K562 (cell line): ENCODE data around the gene DGKA. TPM values are rescaled to one million over a fixed set of nuclear protein-coding genes. Genes with fewer than 3 reads are reported as not detected.

Source experiments
- ATAC-seq: fragments of 200-7000 bp; cut with Tn5 transposase; 3 replicates; pipeline ENCODE4 v1.9.1; 2020; ENCODE audit warnings: moderate library complexity
- BruUV-seq: library from RNA; stranded (reverse); fragments of 400-500 nt; replicated peaks from 2 replicates; lab custom pipeline; 2021; lab: Mats Ljungman, UMichigan
- CTCF ChIA-PET: fragments of 300-600 bp; formaldehyde crosslinking; extraction: SDS; loops from one replicate; lab custom pipeline; 2021; ENCODE audit warnings: low intra/inter-chr PET ratio; lab: Yijun Ruan, JAX
- POLR2A ChIA-PET: fragments of 300-600, 350-650 bp; sonication (Branson Sonifier 250); formaldehyde crosslinking; extraction: SDS; loops from one replicate; lab custom pipeline; 2021; ENCODE audit warnings: antibody characterized with exemption, inconsistent platforms; lab: Yijun Ruan, JAX
- DNase-seq, 4 experiments: peaks; one replicate each; pipeline versions ENCODE4 v3.0.0 to v3.0.0-alpha.2; 2011 to 2018; ENCODE audit warnings: low spot score in 3 of 4, mixed read lengths in 3 of 4; ENCODE audit errors: extremely low read depth in 1 of 4
- FAIRE-seq: peaks from 2 replicates; lab custom pipeline; 2011; peaks lifted over from hg19 to GRCh38; lab: Jason Lieb, UNC
- H2AFZ ChIP-seq: 2 replicates; pipeline ENCODE4 v1.6.0; 2011; ENCODE audit warnings: low read depth, low read length, control low read depth, inconsistent platforms
- H3K27ac ChIP-seq: fragments of 200-600 bp; 3 replicates; pipeline ENCODE4 v1.8.0; 2011; ENCODE audit warnings: low read depth, mild to moderate bottlenecking, control low read depth, inconsistent platforms, low read length, moderate library complexity, mixed read lengths; ENCODE audit errors: extremely low read depth
- H3K27me3 ChIP-seq, 2 experiments: fragments of 300-600 bp in 1 of 2; 2 replicates in 1 of 2; 3 replicates in 1 of 2; pipeline versions ENCODE4 v1.6.0 to v1.8.0; 2011; ENCODE audit warnings: inconsistent platforms in 2 of 2, low read length in 2 of 2, mild to moderate bottlenecking in 1 of 2, mixed read lengths in 1 of 2, moderate library complexity in 1 of 2; ENCODE audit not compliant: control insufficient read depth in 2 of 2, insufficient read depth in 2 of 2
- H3K36me3 ChIP-seq: fragments of 300-600 bp; 3 replicates; pipeline ENCODE4 v1.8.0; 2011; ENCODE audit warnings: mild to moderate bottlenecking, low read length, inconsistent platforms; ENCODE audit not compliant: control insufficient read depth, insufficient read depth
- H3K4me1 ChIP-seq, 2 experiments: fragments of 200-600 bp in 1 of 2; replicated peaks in 1 of 2; 2 replicates in 1 of 2; 3 replicates in 1 of 2; pipeline versions ENCODE4 v1.5.1 to v1.8.0; 2011; ENCODE audit warnings: inconsistent platforms in 2 of 2, low read length in 2 of 2, mild to moderate bottlenecking in 1 of 2, mixed read lengths in 1 of 2, moderate library complexity in 1 of 2; ENCODE audit not compliant: control insufficient read depth in 2 of 2, insufficient read depth in 2 of 2
- H3K4me2 ChIP-seq: 2 replicates; pipeline ENCODE4 v1.6.1; 2011; ENCODE audit warnings: low read length, control low read depth, inconsistent platforms, mixed read lengths; ENCODE audit not compliant: insufficient read depth
- H3K4me3 ChIP-seq: fragments of 200-600 bp; sonication (generic), shearing (Covaris generic); 2 replicates; pipeline ENCODE4 v1.5.1; 2016; ENCODE audit warnings: control low read depth, inconsistent platforms
- H3K79me2 ChIP-seq: fragments of 200-600 bp; 3 replicates; pipeline ENCODE4 v1.8.0; 2011; ENCODE audit warnings: low read length, inconsistent platforms; ENCODE audit not compliant: control insufficient read depth, insufficient read depth
- H3K9ac ChIP-seq, 2 experiments: 2 replicates each; pipeline versions ENCODE4 v1.6.0 to v1.6.1; 2011; ENCODE audit warnings: low read depth in 2 of 2, low read length in 2 of 2, control low read depth in 1 of 2, inconsistent platforms in 1 of 2, mild to moderate bottlenecking in 1 of 2, mixed read lengths in 1 of 2; ENCODE audit not compliant: insufficient read depth in 1 of 2
- H3K9me1 ChIP-seq: one replicate; pipeline ENCODE4 v1.6.0; 2011; ENCODE audit warnings: inconsistent platforms, mild to moderate bottlenecking, low read length, moderate library complexity; ENCODE audit not compliant: control insufficient read depth, insufficient read depth
- H3K9me3 ChIP-seq: replicated peaks from 2 replicates; pipeline ENCODE4 v1.5.1; 2011; ENCODE audit warnings: low read depth, low read length, inconsistent platforms; ENCODE audit not compliant: control insufficient read depth, insufficient read depth
- H4K20me1 ChIP-seq: replicated peaks from 2 replicates; pipeline ENCODE4 v1.6.1; 2011; ENCODE audit warnings: low read length, inconsistent platforms, mixed read lengths; ENCODE audit not compliant: control insufficient read depth, insufficient read depth
- BCL6 ChIP-seq: fragments of 250-450 bp; sonication (Bioruptor Pico); IDR thresholded peaks from 2 replicates; pipeline ENCODE4 v1.4.0; 2020
- CREM ChIP-seq: IDR thresholded peaks from 2 replicates; pipeline ENCODE4 v1.6.1; 2014; ENCODE audit warnings: antibody characterized with exemption, low read depth
- ETS1 ChIP-seq: conservative IDR thresholded peaks from 2 replicates; pipeline ENCODE4 v1.6.1; 2011; ENCODE audit warnings: low read depth, mild to moderate bottlenecking, low read length; ENCODE audit not compliant: control insufficient read depth
- GATAD2A ChIP-seq: fragments of 450-650 bp; IDR thresholded peaks from 2 replicates; pipeline ENCODE4 v1.6.1; 2017
- HDAC8 ChIP-seq: fragments of 450-650 bp; IDR thresholded peaks from 2 replicates; pipeline ENCODE4 v1.6.1; 2016; ENCODE audit warnings: mild to moderate bottlenecking, missing genetic modification characterization, moderate library complexity, missing compliant biosample characterization
- ILK ChIP-seq: fragments of 450-650 bp; IDR thresholded peaks from 2 replicates; pipeline ENCODE4 v1.6.1; 2016; ENCODE audit warnings: missing genetic modification characterization, low read depth, mild to moderate bottlenecking, missing compliant biosample characterization, moderate library complexity, borderline replicate concordance
- MCM5 ChIP-seq: fragments of 450-650 bp; IDR thresholded peaks from 2 replicates; pipeline ENCODE4 v1.6.1; 2016; ENCODE audit warnings: low read depth
- MTA3 ChIP-seq: fragments of 450-650 bp; formaldehyde crosslinking; IDR thresholded peaks from 2 replicates; pipeline ENCODE4 v1.6.1; 2017; ENCODE audit warnings: mild to moderate bottlenecking, borderline replicate concordance
- NCOA4 ChIP-seq: fragments of 450-650 bp; IDR thresholded peaks from 2 replicates; pipeline ENCODE4 v1.6.1; 2018; ENCODE audit warnings: mild to moderate bottlenecking; ENCODE audit not compliant: partially characterized antibody
- PHF8 ChIP-seq: fragments of 200-600 bp; sonication (generic); IDR thresholded peaks from 2 replicates; pipeline ENCODE4 v1.6.1; 2012; ENCODE audit warnings: mixed run types, mild to moderate bottlenecking, inconsistent platforms, low read length, moderate library complexity, borderline replicate concordance
- SETDB1 ChIP-seq: IDR thresholded peaks from one replicate; pipeline ENCODE4 v1.6.1; 2012; ENCODE audit warnings: low read length, control low read depth, inconsistent platforms
- THAP12 ChIP-seq: fragments of 250-450 bp; sonication (Bioruptor Pico); IDR thresholded peaks from 2 replicates; pipeline ENCODE4 v1.9.0; 2021; ENCODE audit warnings: mild to moderate bottlenecking, inconsistent platforms
- ZBTB7A ChIP-seq: IDR thresholded peaks from 2 replicates; pipeline ENCODE4 v1.6.1; 2011; ENCODE audit warnings: low read depth, mild to moderate bottlenecking, low read length, moderate library complexity, borderline replicate concordance; ENCODE audit not compliant: control insufficient read depth
- ZFX ChIP-seq: sonication (generic); formaldehyde crosslinking; IDR thresholded peaks from 2 replicates; pipeline ENCODE4 v1.8.0; 2022; ENCODE audit warnings: mild to moderate bottlenecking, missing genetic modification reagents, moderate library complexity
- ZNF277 ChIP-seq: fragments of 250-450 bp; sonication (Bioruptor Pico); IDR thresholded peaks from 2 replicates; pipeline ENCODE4 v1.8.0; 2022; ENCODE audit warnings: inconsistent platforms, mild to moderate bottlenecking, moderate library complexity, borderline replicate concordance
- ZNF551 ChIP-seq: fragments of 250-450 bp; sonication (Bioruptor Pico); IDR thresholded peaks from 2 replicates; pipeline ENCODE4 v1.5.0; 2021; ENCODE audit warnings: mild to moderate bottlenecking, moderate library complexity
- ZNF764 ChIP-seq: fragments of 250-450 bp; sonication (Bioruptor Pico); IDR thresholded peaks from 2 replicates; pipeline ENCODE4 v1.4.0; 2020; ENCODE audit warnings: low read depth, mild to moderate bottlenecking, moderate library complexity
- WGBS: fragments of 100-300 bp; shearing (Covaris generic); methylation state at CpG from one replicate; pipeline ENCODE4 v1.1.6; 2016; ENCODE audit warnings: low coverage, mixed read lengths; ENCODE audit not compliant: insufficient coverage; ENCODE audit errors: missing lambda C conversion rate; 5-methylcytosine and 5-hydroxymethylcytosine counted together
- in situ Hi-C: fragments of 300-500 bp; cut with MboI; formaldehyde crosslinking; loops from 4 replicates; pipeline ENCODE4 v1.15.0; 2018; ENCODE audit warnings: inconsistent platforms, mixed read lengths
- intact Hi-C: fragments of 100-400 bp; cut with micrococcal nuclease; formaldehyde crosslinking; loops from 2 replicates; pipeline ENCODE4 v1.14.2; 2022
- polyA plus RNA-seq, 8 experiments: library from polyadenylated mRNA; depleted of rRNA in 4 of 8; stranded (reverse) in 5 of 8; unstranded in 3 of 8; fragments of >200 nt; fragmentation: Nextera tagmentation in 2 of 8; fragmentation: Illumina TruSeq in 1 of 8; extraction: Ambion mirVana in 2 of 8; extraction: Trizol in 1 of 8; gene quantifications; 2 replicates each; pipeline versions ENCODE4 v1.2.1 to v1.2.3, GENCODE V29; 2011 to 2014; ENCODE audit warnings: inconsistent platforms in 1 of 8, missing spikeins in 1 of 8
- total RNA-seq, 7 experiments: library from RNA; depleted of rRNA in 6 of 7; stranded (reverse); fragments of >200 nt in 6 of 7; fragmentation: Illumina TruSeq in 2 of 7; extraction: Trizol in 2 of 7; gene quantifications; 2 replicates each; pipeline versions ENCODE4 v1.2.1 to v1.2.3, GENCODE V29; 2011 to 2021; ENCODE audit warnings: low replicate concordance in 1 of 7

The DGKA gene
- total and polyA plus RNA-seq, 9 of the 15 experiments (the other 6 are each of a cell fraction or from before 2014, with no cell fraction given), result 3.4 to 12.4 (median 6.2) TPM

GRCh38 chr12:55966408-55967281 lies 35.7 kb downstream of the DGKA start, which contains the start of gene CDK2:
Gene CDK2, plus strand, starts transcription at chr12:55966830. Its CDS starts 179 bp downstream, at chr12:55967009.
- H3K27ac ChIP-seq, result peak within 1 kb of the TSS; percentile 77
- peaks cover 7 to 14% of the 10 kb centered on the region in 2 experiments for H3K4me1 ChIP-seq
- no peaks in the 10 kb centered on the region for H3K9me1 ChIP-seq
- intact Hi-C loops (no loop called here), in situ Hi-C loops (no loop called here)
- peaks cover 23% of the 10 kb centered on the region for H3K79me2 ChIP-seq
- H4K20me1 ChIP-seq, result no peaks in the 10 kb centered on the region
- WGBS, result under 1% methylated on average over 44 of the region's 45 CpGs
- peaks cover 38% of the 10 kb centered on the region for H3K36me3 ChIP-seq
- no peaks in the 10 kb centered on the region for H3K9me3 ChIP-seq
- no peaks in the 10 kb centered on the region for H3K27me3 ChIP-seq
- ATAC-seq (peak; percentile 97), FAIRE-seq (peak; percentile 94), DNase-seq (peak; percentile 95 to 98 (median 98))
- peak within 1 kb of the TSS; percentile 82 to 97 for H3K9ac ChIP-seq
- TSS peak; percentile 75 for BruUV-seq
- ChIA-PET CTCF (no interaction called here), POLR2A (no interaction called here)
- H2AFZ ChIP-seq, result peak within 1 kb of the TSS; percentile 87
- peak within 1 kb of the TSS; percentile 80 for H3K4me2 ChIP-seq
- peak within 1 kb of the TSS; percentile 73 for H3K4me3 ChIP-seq
- TF ChIP-seq ETS1, result peak; percentile 24; the same call in 1 of the 2 replicates
- TF ChIP-seq SETDB1, result no peak
- TF ChIP-seq ZNF551 (CRISPR knock-in tag), result no peak
- TF ChIP-seq ZNF277, result no peak
- TF ChIP-seq ZBTB7A, result peak; percentile 45; the same call in 1 of the 2 replicates
- TF ChIP-seq BCL6, result no peak
- TF ChIP-seq CREM, result peak; percentile 72
- no peak for TF ChIP-seq NCOA4
- TF ChIP-seq ILK (tag), result no peak
- no peak for TF ChIP-seq MCM5
- peak; percentile 86; the same call in 1 of the 2 replicates for TF ChIP-seq PHF8
- TF ChIP-seq ZNF764 (CRISPR knock-in tag), result no peak
- no peak for TF ChIP-seq HDAC8 (tag)
- TF ChIP-seq THAP12, result 0 out of 2 replicates have a peak, but pooled peaks have one; percentile 38
- peak; percentile 54; the same call in 1 of the 2 replicates for TF ChIP-seq MTA3
- TF ChIP-seq ZFX (CRISPR knock-in tag), result peak; percentile 50; the same call in 1 of the 2 replicates
- no peak for TF ChIP-seq GATAD2A
